HFFc6 (cell line): Measurements from ENCODE around the gene XIRP2. TPM values are rescaled to one million over a fixed set of nuclear protein-coding genes. Genes with fewer than 3 reads are reported as not detected.

Experiments used
- DNase-seq: peaks from one replicate; pipeline ENCODE4 v3.0.0-alpha.2; 2018
- H3K27ac Mint-ChIP-seq: 2 replicates; pipeline ENCODE4 v1.8.0; 2020; ENCODE audit warnings: mild to moderate bottlenecking, mixed read lengths
- H3K27me3 Mint-ChIP-seq: 2 replicates; pipeline ENCODE4 v1.8.0; 2021; ENCODE audit warnings: mild to moderate bottlenecking, moderate library complexity, mixed read lengths; ENCODE audit not compliant: insufficient read depth
- H3K36me3 Mint-ChIP-seq: 2 replicates; pipeline ENCODE4 v1.8.0; 2021; ENCODE audit warnings: low read depth, mixed read lengths
- H3K4me1 Mint-ChIP-seq: 2 replicates; pipeline ENCODE4 v1.8.0; 2020; ENCODE audit warnings: low read depth, mixed read lengths
- H3K4me3 Mint-ChIP-seq: 2 replicates; pipeline ENCODE4 v1.8.0; 2020; ENCODE audit warnings: mild to moderate bottlenecking, moderate library complexity, mixed read lengths
- H3K9me3 Mint-ChIP-seq: 2 replicates; pipeline ENCODE4 v1.8.0; 2020; ENCODE audit warnings: mild to moderate bottlenecking, mixed read lengths
- CTCF ChIP-seq: fragments of 200-600 bp; sonication (generic); IDR thresholded peaks from 2 replicates; pipeline ENCODE4 v1.5.0; 2021; ENCODE audit warnings: antibody characterized with exemption, mild to moderate bottlenecking
- long read RNA-seq: library from polyadenylated mRNA; unstranded; transcript quantifications from one replicate; pipeline ENCODE4 v2.0.0, GENCODE V29; 2019
- total RNA-seq, 6 experiments: library from RNA; stranded (reverse); fragmentation: NEBNext Ultra II Directional; extraction: Animal tissue kit (Norgen Biotek cat#: 25700); gene quantifications; 2 replicates in 1 of 6; 3 replicates in 5 of 6; pipeline ENCODE4 v1.2.3, GENCODE V29; 2021

The XIRP2 gene
- not detected for total RNA-seq
- long read RNA-seq: 0 reads

DNA sequence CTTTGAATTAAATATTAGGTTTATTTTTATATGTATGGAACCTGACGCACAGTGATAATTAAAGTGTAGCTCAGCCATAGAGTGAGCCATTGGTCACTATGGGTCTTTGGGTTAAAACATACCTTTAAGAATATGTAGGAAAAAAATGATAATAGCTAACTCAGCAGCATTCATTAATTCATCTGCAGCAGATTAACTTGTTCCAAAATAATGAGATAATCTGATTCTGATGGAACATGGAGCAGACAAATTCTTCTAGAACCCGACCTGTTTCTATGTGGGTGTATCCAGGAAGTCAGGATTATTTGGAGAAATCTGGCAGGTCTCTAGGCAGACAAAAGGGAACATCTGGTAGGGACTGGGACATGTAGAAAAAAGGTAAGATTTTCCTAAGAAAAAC, at the start of gene XIRP2:
TSS of gene XIRP2 (plus strand) at position 301 of the 400 bp plus-strand sequence. CDS start 15,003 bp downstream, outside the sequence.
- DNase-seq: no peak
- no peak within 1 kb of the TSS for H3K27ac Mint-ChIP-seq
- no peak for TF ChIP-seq CTCF
- H3K36me3 Mint-ChIP-seq: peaks cover 4% of the 10 kb centered on the region; the same call in 1 of the 2 replicates
- H3K4me3 Mint-ChIP-seq: no peak within 1 kb of the TSS
- no peaks in the 10 kb centered on the region for H3K4me1 Mint-ChIP-seq
- H3K27me3 Mint-ChIP-seq: no peaks in the 10 kb centered on the region
- H3K9me3 Mint-ChIP-seq: peaks cover 14% of the 10 kb centered on the region

GRCh38 chr2:166841152-166841551, 47.1 kb upstream of the XIRP2 start:
- no peak for DNase-seq
- no peak for TF ChIP-seq CTCF
- H3K9me3 Mint-ChIP-seq: peaks cover 25% of the 10 kb centered on the region
- no peak overlapping the region for H3K27ac Mint-ChIP-seq
- no peaks in the 10 kb centered on the region for H3K36me3 Mint-ChIP-seq
- H3K4me3 Mint-ChIP-seq: no peak overlapping the region
- no peaks in the 10 kb centered on the region for H3K27me3 Mint-ChIP-seq
- no peaks in the 10 kb centered on the region for H3K4me1 Mint-ChIP-seq

- TF ChIP-seq CTCF: no peak
- Mint-ChIP-seq H3K36me3 (no peaks in the 10 kb centered on the region), H3K9me3 (peaks cover 30% of the 10 kb centered on the region), H3K27ac (no peak overlapping the region), H3K4me1 (no peaks in the 10 kb centered on the region), H3K4me3 (no peak overlapping the region), H3K27me3 (no peaks in the 10 kb centered on the region)
- DNase-seq: no peak
Measured at GRCh38 chr2:166841679-166842078, 46.6 kb upstream of the XIRP2 start.

GRCh38 chr2:166844111-166844510, 44.2 kb upstream of the XIRP2 start:
- H3K4me3 Mint-ChIP-seq: no peak overlapping the region
- no peak overlapping the region for H3K27ac Mint-ChIP-seq
- H3K4me1 Mint-ChIP-seq: no peaks in the 10 kb centered on the region
- H3K36me3 Mint-ChIP-seq: no peaks in the 10 kb centered on the region
- H3K9me3 Mint-ChIP-seq: peaks cover 42% of the 10 kb centered on the region
- no peak for DNase-seq
- no peaks in the 10 kb centered on the region for H3K27me3 Mint-ChIP-seq
- no peak for TF ChIP-seq CTCF

- no peaks in the 10 kb centered on the region for H3K4me1 Mint-ChIP-seq
- no peaks in the 10 kb centered on the region for H3K27me3 Mint-ChIP-seq
- TF ChIP-seq CTCF: no peak
- H3K27ac Mint-ChIP-seq: no peak overlapping the region
- no peaks in the 10 kb centered on the region for H3K36me3 Mint-ChIP-seq
- H3K9me3 Mint-ChIP-seq: peaks cover 8% of the 10 kb centered on the region
- DNase-seq: no peak
- no peak overlapping the region for H3K4me3 Mint-ChIP-seq
Measured at GRCh38 chr2:166862468-166863132, 25.7 kb upstream of the XIRP2 start.
